ENCODE measurements around the gene KLHL33.
A peak's percentile ranks its signal among the peaks of the same experiment; 100 is the strongest.

The KLHL33 gene

GRCh38 chr14:20435582-20436362 is at the start of gene KLHL33:
TSS of gene KLHL33 (minus strand) at chr14:20436166. CDS start at chr14:20435811, 355 bp downstream.
- peak in 1 of 56 donors; percentile 7 for DNase-seq

DNA sequence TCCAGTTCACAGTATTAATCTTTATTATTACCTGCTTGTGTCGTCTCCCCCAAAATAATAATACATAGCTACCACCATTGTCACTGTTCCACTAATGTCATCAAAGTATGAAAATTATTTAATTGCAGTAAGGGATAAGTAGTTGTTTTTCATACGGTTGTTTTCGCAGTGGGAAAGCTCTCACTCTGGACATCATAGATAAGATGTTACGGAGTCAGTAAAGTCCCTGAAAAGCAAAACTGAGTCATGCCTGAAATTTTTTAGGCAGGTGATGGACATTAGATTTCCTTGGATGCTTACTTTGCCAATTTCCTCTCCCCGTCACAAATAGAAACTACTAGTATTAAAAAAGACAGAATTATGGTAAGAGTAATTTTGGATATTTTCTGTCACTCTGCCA is 46.4 kb upstream of the KLHL33 start:
- no peak for DNase-seq

DNA sequence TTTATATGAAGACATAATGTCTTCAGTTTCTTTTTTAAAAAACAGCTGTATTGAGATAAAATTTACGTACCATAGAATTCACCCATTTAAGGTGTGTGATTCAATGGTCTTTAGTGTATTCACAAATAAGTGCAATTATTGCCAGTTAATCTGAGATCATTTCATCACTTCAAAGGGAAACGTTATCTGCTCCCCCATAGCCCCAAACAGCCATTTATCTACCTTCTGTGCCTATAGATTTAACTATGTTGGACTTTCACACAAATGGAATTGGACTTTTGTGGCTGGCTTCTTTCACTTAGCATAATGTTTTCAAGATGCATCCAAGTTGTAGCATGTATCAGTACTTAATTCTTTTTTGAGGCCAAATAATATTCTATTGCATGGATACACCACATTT is 42.9 kb upstream of the KLHL33 start:
- no peak for DNase-seq

- peak in 10 of 56 donors; percentile 2 to 45 (median 7) for DNase-seq
These were observed 41.4 kb upstream of the KLHL33 start for GRCh38 chr14:20477211-20477876.

- DNase-seq: no peak
These were observed 40.8 kb upstream of the KLHL33 start for GRCh38 chr14:20476776-20477175.

DNA sequence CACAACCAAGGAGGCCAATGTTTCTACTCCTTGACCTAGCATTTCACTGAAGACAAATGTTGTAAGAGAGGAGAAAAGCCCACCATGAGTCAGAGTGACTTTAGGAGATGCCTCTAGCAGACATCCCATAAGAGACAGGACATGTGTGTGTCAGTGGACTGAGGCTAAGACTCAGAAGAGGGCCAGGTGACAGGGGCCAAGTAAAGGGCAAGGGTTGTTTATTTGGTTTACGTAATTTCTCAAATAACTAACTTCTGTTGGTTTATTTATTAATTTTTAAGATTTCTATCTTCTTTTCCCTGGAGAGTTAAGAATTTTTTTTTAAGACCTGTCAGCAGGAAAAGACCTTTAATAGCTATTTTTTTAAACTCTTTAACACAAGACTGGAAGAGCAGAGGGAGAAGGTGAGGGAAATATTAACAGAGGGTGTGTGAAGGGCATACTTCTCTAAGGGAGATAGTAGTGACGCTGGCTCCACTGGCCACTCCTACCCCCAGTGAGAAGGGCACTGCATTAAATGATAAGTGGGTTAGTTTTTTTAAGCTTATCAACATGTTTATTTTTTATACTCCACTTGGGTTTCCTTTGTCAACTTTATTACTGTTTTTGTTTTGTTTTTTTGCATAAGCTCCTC is 36.7 kb upstream of the KLHL33 start:
- DNase-seq: no peak

DNA sequence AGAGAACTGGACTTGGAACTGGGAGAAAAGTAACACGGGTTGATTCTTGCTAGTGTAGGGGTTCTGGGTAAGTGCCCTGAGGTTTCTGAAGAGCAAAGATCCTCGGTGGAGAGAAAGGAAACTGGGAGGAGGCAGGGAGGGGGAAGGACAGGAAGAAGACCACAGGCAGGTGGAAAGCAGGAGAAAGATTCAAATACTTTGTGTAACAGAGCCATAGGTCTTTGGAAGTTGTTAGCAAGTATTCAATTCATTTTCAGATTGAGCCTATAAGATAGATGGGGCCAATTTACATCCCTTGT is 34.6 kb upstream of the KLHL33 start:
- no peak for DNase-seq

GRCh38 chr14:20469890-20470602 is 34.1 kb upstream of the KLHL33 start:
- DNase-seq: peak in 29 of 56 donors; percentile 5 to 73 (median 37)

- DNase-seq: peak; percentile 18 to 93 (median 78)
These were observed 33.4 kb upstream of the KLHL33 start, which contains the start of gene PNP for GRCh38 chr14:20469242-20469889. TSS of gene PNP (plus strand) at chr14:20469406. CDS start at chr14:20469525, 119 bp downstream.

DNA sequence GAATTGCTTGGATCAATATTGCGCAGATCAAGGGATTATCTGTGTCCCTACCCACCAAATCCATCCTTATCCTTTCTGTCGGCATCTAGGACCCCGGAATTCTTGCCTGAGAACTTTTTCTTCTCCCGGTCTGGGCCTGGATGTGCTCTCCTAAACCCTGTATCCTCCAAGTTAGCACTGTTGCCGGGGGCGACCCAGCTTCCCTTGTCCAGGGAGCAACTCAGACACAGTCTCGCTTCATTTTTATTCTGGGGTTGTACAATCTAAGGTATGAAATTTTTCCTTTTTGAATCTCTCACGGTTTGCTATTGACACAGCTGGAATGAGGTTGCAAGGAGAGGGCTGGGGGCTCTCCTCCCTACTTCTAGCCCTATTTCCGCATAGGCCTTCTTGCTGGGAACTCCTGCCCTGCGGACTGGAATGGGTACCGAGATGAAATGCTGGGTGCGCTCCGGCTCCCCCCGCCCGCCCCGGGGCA is 32.8 kb upstream of the KLHL33 start:
- DNase-seq: peak in 7 of 56 donors; percentile 19 to 56 (median 35)

DNA sequence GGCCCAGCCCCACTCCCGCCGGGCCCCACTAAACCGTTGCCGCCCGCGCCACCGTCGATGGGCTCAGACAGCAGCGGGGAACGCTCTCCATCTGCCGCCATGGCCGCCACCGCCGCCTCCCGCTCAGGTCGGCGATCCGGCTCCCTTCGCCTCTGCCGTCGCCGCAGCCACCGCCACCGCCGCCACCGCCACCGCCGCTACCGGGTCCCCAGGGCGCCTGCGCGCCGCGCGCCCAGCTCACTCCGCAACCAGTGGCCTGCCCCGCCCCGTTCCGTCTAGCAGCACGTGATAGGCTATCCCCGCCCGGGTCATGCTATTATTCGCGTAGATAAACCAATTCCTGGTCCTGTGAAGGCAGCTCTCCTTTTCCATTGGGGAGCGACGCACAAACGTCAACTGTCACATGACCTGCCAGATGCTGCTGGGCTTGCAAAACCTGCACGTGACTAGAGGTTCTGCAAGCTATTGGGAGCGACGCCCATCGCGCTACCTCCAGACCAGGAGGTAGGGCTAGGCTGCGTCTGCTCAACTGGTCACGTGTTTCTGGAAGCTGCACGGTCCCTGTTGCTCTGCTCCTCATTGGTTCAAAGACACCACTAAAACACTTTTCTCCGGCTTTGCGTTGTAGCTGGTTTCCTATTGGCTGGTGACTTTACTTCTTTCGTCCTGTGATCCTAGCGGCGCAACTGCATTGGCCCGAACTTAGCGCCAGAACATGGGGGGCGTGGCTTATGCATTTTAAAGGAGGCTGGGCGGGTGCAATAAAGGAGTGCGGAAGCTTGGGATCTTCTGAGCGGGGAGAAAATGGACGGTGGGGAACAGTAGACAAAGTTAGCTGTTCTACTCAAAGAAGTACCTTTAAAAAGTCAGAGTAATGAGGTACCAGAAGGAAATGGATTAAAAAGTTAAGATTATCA is 25.5 kb upstream of the KLHL33 start, which contains the start of gene PIP4P1:
Gene PIP4P1, minus strand, starts transcription at position 210 of the 917 bp plus-strand sequence. Its CDS starts 109 bp downstream, at position 101.
- peak; percentile 86 to 100 (median 99) for DNase-seq

DNA sequence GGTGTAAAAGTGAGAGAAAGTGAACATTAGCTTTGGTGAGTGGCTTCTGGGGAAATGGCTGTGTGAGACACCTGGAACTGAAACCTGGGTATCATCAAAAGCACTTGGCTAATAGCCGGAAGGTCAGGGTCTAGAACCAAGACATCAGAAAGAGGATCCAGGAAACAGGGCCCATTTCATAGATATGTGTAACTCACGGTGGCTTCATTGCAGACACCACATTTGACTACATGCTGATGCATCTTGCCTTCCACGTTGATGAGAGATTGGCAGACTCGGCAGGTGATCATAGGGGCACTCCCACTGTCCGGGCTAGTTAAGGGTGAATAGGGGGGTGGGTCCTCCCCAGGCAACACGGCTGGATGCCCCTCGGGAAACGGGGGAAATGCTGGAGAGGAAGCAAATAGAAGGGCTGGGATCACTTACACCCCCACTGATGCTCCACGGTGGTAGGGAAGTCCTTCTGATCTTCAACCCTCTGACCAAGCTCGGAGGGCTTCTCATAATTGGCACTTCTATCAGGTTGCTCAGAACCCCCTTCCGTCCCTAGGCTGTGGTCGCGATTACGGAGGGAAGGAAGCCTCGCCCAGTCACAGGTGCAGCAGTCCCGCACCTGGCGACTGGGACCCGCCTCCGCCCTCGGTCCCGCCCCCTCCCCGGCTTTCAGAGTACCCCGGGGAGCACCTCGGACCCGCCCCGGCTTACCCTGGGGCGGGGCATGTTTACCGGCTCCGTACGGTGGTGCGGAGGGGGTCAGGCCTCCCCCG is 24.7 kb upstream of the KLHL33 start:
- peak in 5 of 56 donors; percentile 16 to 56 (median 32) for DNase-seq

DNA sequence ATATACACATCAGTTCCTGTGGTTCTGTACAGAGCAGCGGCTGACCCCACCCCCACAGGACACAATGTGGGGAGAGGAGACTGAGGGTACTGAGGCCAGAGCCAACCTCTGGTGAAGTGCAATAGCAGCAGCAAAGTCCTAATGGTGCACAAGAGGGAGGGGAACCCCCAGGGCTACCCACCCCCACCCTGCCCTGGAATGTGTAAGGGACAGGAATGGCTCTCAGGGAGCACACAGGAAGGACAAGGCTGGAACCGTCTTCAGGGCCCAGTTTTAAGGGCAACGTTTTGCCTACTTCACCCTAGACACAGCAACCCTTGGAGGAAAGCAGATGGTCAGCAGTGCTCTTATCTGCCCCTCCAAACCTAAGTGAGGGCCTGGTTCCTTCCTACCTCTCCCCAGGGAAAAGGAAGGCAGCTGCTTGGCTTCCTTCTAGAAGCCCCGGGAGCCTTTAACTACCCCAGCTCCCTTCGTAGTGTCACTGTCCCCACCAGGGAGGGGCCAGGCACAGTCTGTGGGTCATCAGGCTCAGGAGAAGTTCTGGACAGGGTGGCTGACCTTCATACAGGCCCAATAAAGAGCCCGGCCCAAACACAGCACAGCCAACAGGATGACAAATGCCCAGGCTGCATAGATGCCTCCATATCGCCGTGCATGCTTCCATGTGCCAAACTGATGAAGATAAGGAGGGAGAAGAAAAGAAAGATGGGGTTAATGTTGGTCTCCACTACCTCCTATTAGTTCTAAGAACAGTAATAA is 22.2 kb upstream of the KLHL33 start:
- DNase-seq: no peak

DNA sequence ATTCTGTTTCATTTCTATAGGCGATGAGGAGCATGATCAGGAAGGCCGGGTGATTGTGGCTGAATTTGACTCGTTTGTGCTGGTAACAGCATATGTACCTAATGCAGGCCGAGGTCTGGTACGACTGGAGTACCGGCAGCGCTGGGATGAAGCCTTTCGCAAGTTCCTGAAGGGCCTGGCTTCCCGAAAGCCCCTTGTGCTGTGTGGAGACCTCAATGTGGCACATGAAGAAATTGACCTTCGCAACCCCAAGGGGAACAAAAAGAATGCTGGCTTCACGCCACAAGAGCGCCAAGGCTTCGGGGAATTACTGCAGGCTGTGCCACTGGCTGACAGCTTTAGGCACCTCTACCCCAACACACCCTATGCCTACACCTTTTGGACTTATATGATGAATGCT is 21.0 kb upstream of the KLHL33 start:
- peak in 2 of 56 donors; percentile 0 to 9 for DNase-seq

- peak in 16 of 56 donors; percentile 18 to 87 (median 69) for DNase-seq
These were observed 19.7 kb upstream of the KLHL33 start for GRCh38 chr14:20455355-20456300.

- DNase-seq: peak; percentile 83 to 99 (median 97)
These were observed 18.8 kb upstream of the KLHL33 start, which contains the start of the genes APEX1 and OSGEP for GRCh38 chr14:20454516-20455354. TSS of gene APEX1 (plus strand) at chr14:20455226. CDS start at chr14:20455646, 420 bp downstream. TSS of gene OSGEP (minus strand) at chr14:20454812. CDS start at chr14:20454683, 129 bp downstream.

Data from nucleus accumbens (tissue), 56 donors.